MCF 10A (cell line): ENCODE results near the gene KCNT2. TPM values are rescaled to one million over a fixed set of nuclear protein-coding genes. Genes with fewer than 3 reads are reported as not detected.

ENCODE experiments used
- BruUV-seq: library from RNA; stranded (reverse); fragments of 400-500 nt; replicated peaks from 2 replicates; lab custom pipeline; 2021; lab: Mats Ljungman, UMichigan
- CTCF ChIA-PET: fragments of 300-600 bp; sonication (Branson Sonifier 250); formaldehyde crosslinking; extraction: SDS; loops from one replicate; lab custom pipeline; 2021; ENCODE audit warnings: antibody characterized with exemption, inconsistent platforms; lab: Yijun Ruan, JAX
- POLR2A ChIA-PET: fragments of 300-600, 350-650 bp; sonication (Branson Sonifier 250); formaldehyde crosslinking; extraction: SDS; loops from one replicate; lab custom pipeline; 2020; ENCODE audit warnings: antibody characterized with exemption, inconsistent platforms; lab: Yijun Ruan, JAX
- DNase-seq: peaks from one replicate; pipeline ENCODE4 v3.0.0-alpha.2; 2018; ENCODE audit not compliant: unreplicated experiment
- H3K27ac Mint-ChIP-seq: one replicate; pipeline ENCODE4 v1.8.0; 2022; ENCODE audit warnings: mild to moderate bottlenecking, low read depth, mixed read lengths; ENCODE audit not compliant: unreplicated experiment
- H3K27me3 Mint-ChIP-seq: one replicate; pipeline ENCODE4 v1.8.0; 2022; ENCODE audit warnings: mixed read lengths; ENCODE audit not compliant: insufficient read depth, unreplicated experiment
- H3K36me3 Mint-ChIP-seq: one replicate; pipeline ENCODE4 v1.8.0; 2022; ENCODE audit warnings: mild to moderate bottlenecking, moderate library complexity, mixed read lengths; ENCODE audit not compliant: insufficient read depth, unreplicated experiment
- H3K4me1 Mint-ChIP-seq: one replicate; pipeline ENCODE4 v1.8.0; 2022; ENCODE audit warnings: mixed read lengths; ENCODE audit not compliant: insufficient read depth, unreplicated experiment
- H3K4me3 Mint-ChIP-seq: one replicate; pipeline ENCODE4 v1.8.0; 2022; ENCODE audit warnings: mild to moderate bottlenecking, moderate library complexity, mixed read lengths; ENCODE audit not compliant: unreplicated experiment
- H3K9me3 Mint-ChIP-seq: one replicate; pipeline ENCODE4 v1.8.0; 2022; ENCODE audit warnings: mixed read lengths; ENCODE audit not compliant: unreplicated experiment
- intact Hi-C: fragments of 100-400 bp; cut with micrococcal nuclease; formaldehyde crosslinking; loops from 2 replicates; pipeline ENCODE4 v1.14.1; 2022
- total RNA-seq: library from RNA; stranded (reverse); gene quantifications from 2 replicates; pipeline ENCODE4 v1.2.3, GENCODE V29; 2022
- TF ChIP-seq, protein P1 (sequence below): fragments of 200-600 bp; IDR thresholded peaks from one replicate; pipeline ENCODE4 v1.8.0; 2022; ENCODE audit warnings: antibody characterized with exemption, mild to moderate bottlenecking; ENCODE audit not compliant: unreplicated experiment

The KCNT2 gene
- total RNA-seq, 1 experiment from 2014 or later: 1.5 TPM

DNA sequence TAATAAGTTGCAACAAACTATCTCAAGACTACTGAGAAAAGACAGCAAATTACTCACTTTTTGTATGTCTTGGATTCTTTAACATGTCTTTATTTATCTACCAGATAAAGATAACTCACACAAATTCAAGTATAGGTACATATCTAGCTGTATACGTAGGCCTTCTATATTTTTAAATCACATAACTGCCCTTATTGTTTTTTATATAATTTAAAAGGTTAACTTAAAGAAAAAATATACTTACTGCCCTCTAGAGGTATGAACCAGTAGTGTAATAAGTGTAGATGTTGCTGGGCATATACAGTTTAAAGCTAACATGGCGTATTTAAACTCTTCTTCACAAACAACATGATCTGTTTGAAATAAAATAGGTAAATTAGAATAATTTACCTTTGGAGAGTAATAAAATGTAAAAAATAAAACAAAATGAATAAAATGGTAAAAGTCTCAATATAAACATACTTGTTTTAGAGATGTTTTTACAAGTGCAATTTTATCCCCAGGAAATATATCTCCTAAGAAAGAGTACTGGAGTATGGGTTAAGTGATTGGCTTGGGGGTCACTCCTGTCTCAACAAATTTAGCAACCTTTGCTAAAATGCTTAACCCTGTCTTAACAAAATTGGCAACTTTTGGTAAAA is 235.2 kb downstream of the KCNT2 start:
- no peaks in the 10 kb centered on the region for H3K27me3 Mint-ChIP-seq
- H3K36me3 Mint-ChIP-seq: peaks cover 6% of the 10 kb centered on the region
- no peaks in the 10 kb centered on the region for H3K4me1 Mint-ChIP-seq
- H3K9me3 Mint-ChIP-seq: no peaks in the 10 kb centered on the region
- BruUV-seq: no TSS peak
- ChIA-PET CTCF (interaction anchor here (0.5 to 3.1 kb wide), 7 partner anchors 9 to 290 kb away, joined by 3 to 12 read pairs (median 3); no protein-coding TSS in a partner anchor), POLR2A (no interaction called here)
- TF ChIP-seq, protein P1, sequence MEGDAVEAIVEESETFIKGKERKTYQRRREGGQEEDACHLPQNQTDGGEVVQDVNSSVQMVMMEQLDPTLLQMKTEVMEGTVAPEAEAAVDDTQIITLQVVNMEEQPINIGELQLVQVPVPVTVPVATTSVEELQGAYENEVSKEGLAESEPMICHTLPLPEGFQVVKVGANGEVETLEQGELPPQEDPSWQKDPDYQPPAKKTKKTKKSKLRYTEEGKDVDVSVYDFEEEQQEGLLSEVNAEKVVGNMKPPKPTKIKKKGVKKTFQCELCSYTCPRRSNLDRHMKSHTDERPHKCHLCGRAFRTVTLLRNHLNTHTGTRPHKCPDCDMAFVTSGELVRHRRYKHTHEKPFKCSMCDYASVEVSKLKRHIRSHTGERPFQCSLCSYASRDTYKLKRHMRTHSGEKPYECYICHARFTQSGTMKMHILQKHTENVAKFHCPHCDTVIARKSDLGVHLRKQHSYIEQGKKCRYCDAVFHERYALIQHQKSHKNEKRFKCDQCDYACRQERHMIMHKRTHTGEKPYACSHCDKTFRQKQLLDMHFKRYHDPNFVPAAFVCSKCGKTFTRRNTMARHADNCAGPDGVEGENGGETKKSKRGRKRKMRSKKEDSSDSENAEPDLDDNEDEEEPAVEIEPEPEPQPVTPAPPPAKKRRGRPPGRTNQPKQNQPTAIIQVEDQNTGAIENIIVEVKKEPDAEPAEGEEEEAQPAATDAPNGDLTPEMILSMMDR: peak; percentile 65
- H3K4me3 Mint-ChIP-seq: no peak overlapping the region
- no peak overlapping the region for H3K27ac Mint-ChIP-seq
- intact Hi-C loops: no loop called here
- peak; percentile 57 for DNase-seq

DNA sequence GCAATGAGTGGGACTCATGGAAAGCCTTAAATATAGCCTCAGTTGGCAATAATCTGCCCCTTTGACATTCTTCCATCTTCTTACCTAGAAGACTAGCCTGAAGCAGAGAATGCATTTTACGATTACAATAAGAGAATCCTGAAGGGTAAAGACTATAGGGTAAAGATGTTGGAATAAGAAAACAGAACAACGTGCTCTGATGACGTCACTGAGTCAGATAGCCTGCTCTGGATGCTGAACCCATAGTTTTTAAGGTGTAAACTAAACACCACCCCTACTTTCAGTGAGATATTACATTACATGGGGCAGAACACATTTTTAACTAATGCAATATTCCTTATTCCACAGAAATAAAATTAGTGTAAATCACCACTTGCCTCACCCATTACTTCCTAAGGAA is 240.4 kb downstream of the KCNT2 start:
- no peak overlapping the region for H3K4me3 Mint-ChIP-seq
- H3K27me3 Mint-ChIP-seq: no peaks in the 10 kb centered on the region
- CTCF ChIA-PET: interaction anchor here (0.9 kb wide), 1 partner anchor 12 kb away, joined by 5 read pairs; no protein-coding TSS in a partner anchor
- DNase-seq: no peak
- intact Hi-C loops: no loop called here
- no peak overlapping the region for H3K27ac Mint-ChIP-seq
- no TSS peak for BruUV-seq
- H3K36me3 Mint-ChIP-seq: no peaks in the 10 kb centered on the region
- TF ChIP-seq, protein P1: no peak
- POLR2A ChIA-PET: no interaction called here
- H3K4me1 Mint-ChIP-seq: no peaks in the 10 kb centered on the region
- no peaks in the 10 kb centered on the region for H3K9me3 Mint-ChIP-seq

DNA sequence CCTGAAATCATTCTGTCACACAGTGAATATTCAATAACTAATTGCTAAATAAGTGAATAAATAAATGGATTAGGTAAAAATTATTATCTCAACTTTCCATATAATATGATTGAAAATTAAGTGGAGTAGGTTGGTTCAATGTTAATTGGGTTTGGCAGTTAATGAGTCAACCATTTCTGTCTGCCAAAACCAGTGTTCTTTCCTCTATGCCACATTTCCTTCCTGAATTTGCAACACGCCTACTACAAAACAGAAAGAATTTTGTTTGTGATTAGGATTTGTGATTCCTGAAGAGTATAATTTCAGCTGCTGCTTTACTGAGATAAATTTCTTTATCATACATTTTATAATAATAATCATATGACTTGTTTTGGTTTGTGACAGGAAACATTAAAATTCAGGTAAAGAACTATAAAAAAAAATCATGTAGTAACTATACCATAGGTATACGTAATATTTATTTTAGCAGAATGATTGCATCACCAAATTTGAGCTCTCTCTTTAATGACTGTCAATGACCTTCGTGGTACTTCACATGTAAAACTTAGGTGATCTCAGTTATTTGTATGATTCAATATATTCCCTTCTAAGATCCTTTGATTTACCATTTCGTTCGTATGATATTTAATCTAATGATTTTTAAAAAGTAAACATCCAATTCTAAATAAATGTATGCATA is 241.3 kb downstream of the KCNT2 start:
- H3K27ac Mint-ChIP-seq: no peak overlapping the region
- POLR2A ChIA-PET: interaction anchor here (0.5 kb wide), 1 partner anchor 92 kb away, joined by 3 read pairs; no protein-coding TSS in a partner anchor
- H3K9me3 Mint-ChIP-seq: no peaks in the 10 kb centered on the region
- TF ChIP-seq, protein P1: no peak
- CTCF ChIA-PET: interaction anchor here (0.9 kb wide), 1 partner anchor 11 kb away, joined by 5 read pairs; no protein-coding TSS in a partner anchor
- peak; percentile 22 for DNase-seq
- no peaks in the 10 kb centered on the region for H3K4me1 Mint-ChIP-seq
- intact Hi-C loops: no loop called here
- H3K36me3 Mint-ChIP-seq: no peaks in the 10 kb centered on the region
- no peaks in the 10 kb centered on the region for H3K27me3 Mint-ChIP-seq
- H3K4me3 Mint-ChIP-seq: no peak overlapping the region
- no TSS peak for BruUV-seq

DNA sequence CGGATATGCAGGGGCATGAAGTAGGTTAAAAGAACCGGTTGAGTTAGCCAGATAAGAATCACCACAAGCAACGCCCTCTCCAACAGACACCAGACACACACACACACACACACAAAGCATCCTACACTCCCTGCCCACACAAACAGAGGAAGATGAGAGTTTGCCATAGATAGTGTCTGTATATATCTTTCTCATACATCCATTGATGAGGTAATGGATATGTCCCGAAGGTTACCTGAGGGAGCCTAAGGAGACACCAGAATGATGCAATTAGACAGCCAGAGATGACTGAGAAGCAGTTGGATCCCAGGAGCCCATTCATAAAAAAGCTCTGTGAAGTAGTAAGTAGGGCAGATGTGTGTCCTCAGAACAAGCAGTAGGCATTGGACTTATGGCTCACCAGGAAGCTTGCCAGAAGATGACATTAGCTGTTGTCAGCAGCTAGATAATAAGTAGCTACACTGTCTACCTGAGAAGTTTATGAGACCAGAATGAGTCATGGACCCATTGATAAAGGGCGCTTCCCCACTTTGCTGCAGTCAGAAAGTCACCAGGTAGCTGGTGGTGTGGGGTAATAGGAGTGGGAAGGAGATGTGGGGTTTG is 247.0 kb downstream of the KCNT2 start:
- Mint-ChIP-seq H3K27me3 (no peaks in the 10 kb centered on the region), H3K4me3 (no peak overlapping the region), H3K36me3 (no peaks in the 10 kb centered on the region), H3K27ac (no peak overlapping the region), H3K9me3 (no peaks in the 10 kb centered on the region), H3K4me1 (peaks cover 9% of the 10 kb centered on the region)
- TF ChIP-seq, protein P1: no peak
- ChIA-PET CTCF (interaction anchor here (1.0 kb wide), 1 partner anchor 300 kb away, joined by 4 read pairs; no protein-coding TSS in a partner anchor), POLR2A (interaction anchor here (1.0 kb wide), 1 partner anchor 197 kb away, joined by 3 read pairs; no protein-coding TSS in a partner anchor)
- intact Hi-C loops: no loop called here
- DNase-seq: peak; percentile 33
- BruUV-seq: no TSS peak
